ENCODE results near the gene CHD1L.
"Not testable (repeated sequence)": the region's sequence is repeated elsewhere in the genome, so short reads cannot be mapped to it uniquely, and the experiment has no call there.

Gene CHD1L

GRCh38 chr1:147242449-147243227 is at the start of gene CHD1L:
TSS of gene CHD1L (plus strand) at chr1:147242684. CDS start at chr1:147242704, 20 bp downstream.
- peak; percentile 98 for DNase-seq (ENCODE audit: low read depth, low spot score)

- not testable (repeated sequence) for DNase-seq (ENCODE audit: low read depth, low spot score)
These were observed 45.2 kb upstream of the CHD1L start for GRCh38 chr1:147197324-147197723.

- DNase-seq (ENCODE audit: low read depth, low spot score) = no peak
These were observed 41.2 kb upstream of the CHD1L start for GRCh38 chr1:147201276-147201675.

GRCh38 chr1:147201786-147202185 is 40.7 kb upstream of the CHD1L start:
- no peak for DNase-seq (ENCODE audit: low read depth, low spot score)

GRCh38 chr1:147202576-147202975 is 39.9 kb upstream of the CHD1L start:
- DNase-seq (ENCODE audit: low read depth, low spot score) = no peak

GRCh38 chr1:147204080-147204479 is 38.4 kb upstream of the CHD1L start:
- DNase-seq (ENCODE audit: low read depth, low spot score) = no peak

GRCh38 chr1:147207192-147207591 is 35.3 kb upstream of the CHD1L start:
- no peak for DNase-seq (ENCODE audit: low read depth, low spot score)

GRCh38 chr1:147208619-147209018 is 33.9 kb upstream of the CHD1L start:
- no peak for DNase-seq (ENCODE audit: low read depth, low spot score)

- DNase-seq (ENCODE audit: low read depth, low spot score) = no peak
These were observed 32.4 kb upstream of the CHD1L start for GRCh38 chr1:147209825-147210821.

GRCh38 chr1:147210987-147211386 is 31.5 kb upstream of the CHD1L start:
- no peak for DNase-seq (ENCODE audit: low read depth, low spot score)

- no peak for DNase-seq (ENCODE audit: low read depth, low spot score)
These were observed 30.9 kb upstream of the CHD1L start for GRCh38 chr1:147211577-147211976.

GRCh38 chr1:147213271-147213670 is 29.2 kb upstream of the CHD1L start:
- no peak for DNase-seq (ENCODE audit: low read depth, low spot score)

GRCh38 chr1:147214325-147214724 is 28.2 kb upstream of the CHD1L start:
- no peak for DNase-seq (ENCODE audit: low read depth, low spot score)

- DNase-seq (ENCODE audit: low read depth, low spot score) = no peak
These were observed 27.5 kb upstream of the CHD1L start for GRCh38 chr1:147214842-147215539.

- no peak for DNase-seq (ENCODE audit: low read depth, low spot score)
These were observed 27.0 kb upstream of the CHD1L start for GRCh38 chr1:147215540-147215916.

GRCh38 chr1:147216124-147216523 is 26.4 kb upstream of the CHD1L start:
- DNase-seq (ENCODE audit: low read depth, low spot score) = no peak

GRCh38 chr1:147217141-147217540 is 25.3 kb upstream of the CHD1L start:
- DNase-seq (ENCODE audit: low read depth, low spot score) = no peak

GRCh38 chr1:147218606-147219005 is 23.9 kb upstream of the CHD1L start:
- DNase-seq (ENCODE audit: low read depth, low spot score) = no peak

GRCh38 chr1:147223740-147224615 is 18.5 kb upstream of the CHD1L start:
- no peak for DNase-seq (ENCODE audit: low read depth, low spot score)

GRCh38 chr1:147225193-147225730 is 17.2 kb upstream of the CHD1L start, which contains the start of gene FMO5:
TSS of gene FMO5 (minus strand) at chr1:147225339. CDS start at chr1:147225029, 310 bp downstream.
- DNase-seq (ENCODE audit: low read depth, low spot score) = peak; percentile 84
